Endothelial cell of hepatic sinusoid (primary cell): ENCODE results near the gene COL5A2.

Source experiments
- in situ Hi-C: cut with HindIII; loops from 2 replicates; pipeline ENCODE4 v1.10.0; 2017; ENCODE audit warnings: low sequenced_read_pairs

COL5A2 gene

GRCh38 chr2:189109921-189110397 is 69.6 kb downstream of the COL5A2 start:
- in situ Hi-C loops = no loop called here

GRCh38 chr2:189104934-189105333 is 74.6 kb downstream of the COL5A2 start:
- in situ Hi-C loops = no loop called here

GRCh38 chr2:189102735-189103134 is 76.8 kb downstream of the COL5A2 start:
- in situ Hi-C loops = no loop called here

- in situ Hi-C loops = no loop called here
Observed at GRCh38 chr2:189097934-189098333, 81.6 kb downstream of the COL5A2 start.

- in situ Hi-C loops = no loop called here
Observed at GRCh38 chr2:189096769-189097447, 82.7 kb downstream of the COL5A2 start.

GRCh38 chr2:189095101-189095500 is 84.5 kb downstream of the COL5A2 start:
- in situ Hi-C loops = no loop called here

- in situ Hi-C loops = no loop called here
Observed at GRCh38 chr2:189092936-189093335, 86.6 kb downstream of the COL5A2 start.

GRCh38 chr2:189091253-189091652 is 88.3 kb downstream of the COL5A2 start:
- in situ Hi-C loops = no loop called here

GRCh38 chr2:189088591-189089205 is 90.9 kb downstream of the COL5A2 start:
- in situ Hi-C loops = no loop called here

- in situ Hi-C loops = no loop called here
Observed at GRCh38 chr2:189086710-189087109, 92.9 kb downstream of the COL5A2 start.

GRCh38 chr2:189086250-189086649 is 93.3 kb downstream of the COL5A2 start:
- in situ Hi-C loops = no loop called here

GRCh38 chr2:189083606-189084005 is 96.0 kb downstream of the COL5A2 start:
- in situ Hi-C loops = loop anchor here (5.0 kb wide), 1 partner anchor 84 kb away; no protein-coding TSS in a partner anchor

GRCh38 chr2:189083106-189083505 is 96.5 kb downstream of the COL5A2 start:
- in situ Hi-C loops = loop anchor here (5.0 kb wide), 1 partner anchor 84 kb away; no protein-coding TSS in a partner anchor

GRCh38 chr2:189082376-189082975 is 97.1 kb downstream of the COL5A2 start:
- in situ Hi-C loops = loop anchor here (5.0 kb wide), 1 partner anchor 85 kb away; no protein-coding TSS in a partner anchor

GRCh38 chr2:189076572-189076971 is 103.0 kb downstream of the COL5A2 start:
- in situ Hi-C loops = no loop called here

- in situ Hi-C loops = no loop called here
Observed at GRCh38 chr2:189076120-189076519, 103.4 kb downstream of the COL5A2 start.

GRCh38 chr2:189074506-189074905 is 105.1 kb downstream of the COL5A2 start:
- in situ Hi-C loops = no loop called here

- in situ Hi-C loops = no loop called here
Observed at GRCh38 chr2:189072036-189072435, 107.5 kb downstream of the COL5A2 start.

- in situ Hi-C loops = no loop called here
Observed at GRCh38 chr2:189069855-189070619, 109.5 kb downstream of the COL5A2 start.

GRCh38 chr2:189066037-189066436 is 113.5 kb downstream of the COL5A2 start:
- in situ Hi-C loops = no loop called here

GRCh38 chr2:189060096-189060642 is 119.4 kb downstream of the COL5A2 start:
- in situ Hi-C loops = no loop called here
